Erythroblast (primary cell): Measurements from ENCODE around the gene KHDRBS2.

Experiments used
- DNase-seq, 2 experiments: peaks; one replicate each; lab custom pipeline; 2025; lab: John Stamatoyannopoulos, UW
- GATA1 ChIP-seq: IDR thresholded peaks from 2 replicates; pipeline ENCODE4 v1.6.1; 2011; ENCODE audit warnings: low read depth, mild to moderate bottlenecking, control low read depth, low read length, moderate library complexity
- POLR2A ChIP-seq: IDR thresholded peaks from 2 replicates; pipeline ENCODE4 v1.6.1; 2011; ENCODE audit warnings: mild to moderate bottlenecking, low read length

The KHDRBS2 gene

DNA sequence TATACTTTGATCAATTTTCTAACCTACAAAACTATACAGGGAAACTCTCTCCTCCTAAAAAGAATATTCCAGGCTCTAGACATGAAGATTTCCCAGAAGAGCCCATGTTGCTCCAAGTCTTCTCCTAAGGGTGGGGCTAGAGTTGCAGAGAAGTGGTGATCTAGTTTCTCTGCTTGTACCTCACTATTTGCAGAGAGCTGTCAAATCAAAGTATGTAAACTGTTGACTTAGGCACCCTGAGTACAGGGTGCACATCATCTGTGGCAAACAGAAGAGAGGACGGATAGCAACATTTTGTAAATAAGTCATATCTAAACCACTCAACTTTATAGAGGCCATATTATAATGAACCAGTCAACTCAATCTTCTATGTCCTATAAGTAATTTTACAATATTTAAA, 250.1 kb downstream of the KHDRBS2 start:
- no peak for TF ChIP-seq GATA1
- TF ChIP-seq POLR2A, result no peak
- DNase-seq, result no peak

DNA sequence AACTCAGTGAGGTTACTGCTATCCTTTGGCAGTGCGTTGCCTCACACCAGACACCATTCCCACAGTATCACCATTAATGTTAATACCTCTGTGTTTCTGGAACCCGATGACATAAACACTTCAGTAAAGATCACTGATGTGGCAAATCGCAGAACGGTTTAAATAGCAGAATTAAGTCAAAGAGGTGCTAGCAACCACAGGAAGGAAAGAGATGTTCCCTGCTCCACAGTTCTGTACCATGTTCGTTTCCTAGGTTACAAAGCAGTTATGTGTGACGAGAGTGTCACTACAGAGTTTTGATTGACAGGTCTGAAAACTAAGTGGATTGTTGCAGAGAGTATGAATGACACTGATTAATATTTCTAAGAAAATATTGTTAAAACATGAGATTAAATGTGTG, 272.3 kb downstream of the KHDRBS2 start:
- TF ChIP-seq GATA1 (no peak), POLR2A (no peak)
- DNase-seq, result no peak

DNA sequence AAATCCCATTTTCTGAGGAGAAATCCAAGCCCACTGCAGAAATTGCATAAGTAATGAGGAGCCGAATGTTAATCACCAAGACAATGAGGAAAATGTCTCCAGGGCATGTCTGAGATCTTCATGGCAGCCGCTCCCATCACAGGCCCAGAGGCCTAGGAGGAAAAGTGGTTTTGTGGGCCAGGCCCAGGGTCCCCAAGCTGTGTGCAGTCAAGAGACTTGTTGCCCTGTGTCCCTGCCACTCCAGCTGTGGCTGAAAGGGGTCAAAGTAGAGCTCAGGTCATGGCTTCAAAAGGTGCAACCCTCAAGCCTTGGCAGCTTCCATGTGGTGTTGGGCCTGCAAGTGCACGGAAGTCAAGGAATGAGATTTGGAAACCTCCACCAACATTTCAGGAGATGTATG, 276.6 kb downstream of the KHDRBS2 start:
- TF ChIP-seq GATA1 (no peak), POLR2A (no peak)
- DNase-seq, result no peak

DNA sequence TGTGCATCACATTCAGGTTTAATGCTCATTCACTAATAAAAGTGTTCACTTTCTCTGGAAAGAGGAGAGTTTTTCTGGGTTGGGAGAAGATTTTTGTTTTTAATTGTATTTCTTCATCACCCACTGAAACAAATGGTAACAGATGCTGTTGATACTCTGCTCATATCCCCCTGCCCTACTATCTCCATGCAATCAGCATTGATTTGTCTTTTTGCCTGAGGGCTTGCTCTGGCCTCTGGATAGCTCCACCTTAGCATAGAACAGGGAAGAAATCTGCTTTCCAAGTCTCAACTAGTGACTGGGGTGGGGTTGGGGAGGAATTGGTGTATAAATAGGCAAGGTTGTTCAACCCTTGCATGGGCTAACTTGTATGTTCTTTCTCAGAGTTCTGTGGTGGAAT, 296.4 kb downstream of the KHDRBS2 start:
- no peak for TF ChIP-seq GATA1
- TF ChIP-seq POLR2A, result no peak
- DNase-seq, result no peak

DNA sequence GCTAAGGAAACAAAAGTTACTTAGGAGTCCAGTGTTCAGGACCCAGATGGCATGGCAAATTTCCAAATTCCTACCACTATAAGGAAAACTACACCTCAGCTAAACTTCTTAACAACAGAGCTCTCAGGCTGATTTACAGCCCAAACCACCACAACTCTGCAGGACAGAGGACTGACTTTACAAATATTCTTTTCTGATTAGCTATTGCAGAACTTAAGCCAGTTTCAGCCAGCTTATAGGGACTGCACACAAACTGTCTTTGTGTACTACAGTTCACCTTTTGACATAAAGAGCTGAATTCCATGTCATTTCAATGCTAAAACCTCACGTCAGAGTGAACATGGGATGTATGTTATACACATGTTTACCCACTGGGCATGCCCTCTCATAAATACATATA, 305.4 kb downstream of the KHDRBS2 start:
- TF ChIP-seq POLR2A, result no peak
- no peak for TF ChIP-seq GATA1
- DNase-seq, result no peak

DNA sequence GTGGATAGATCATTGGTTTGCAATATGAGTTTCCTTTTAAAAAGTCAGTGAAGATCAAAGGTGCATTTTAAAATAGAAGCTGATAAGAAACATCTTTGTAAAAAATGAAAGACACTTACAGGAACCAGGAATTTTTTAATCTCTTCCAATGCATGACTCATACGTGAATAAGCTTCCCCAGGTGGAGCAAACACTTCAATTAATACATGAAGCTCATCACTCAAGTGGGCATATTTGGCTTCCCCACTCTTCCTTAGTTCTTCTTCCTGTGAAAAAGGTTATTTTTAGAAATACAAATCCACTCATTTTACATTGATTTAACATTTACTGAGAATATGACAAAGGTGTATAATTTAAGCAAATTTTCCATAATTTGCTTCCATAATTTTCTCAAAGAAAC, 308.1 kb downstream of the KHDRBS2 start:
- DNase-seq, result no peak
- TF ChIP-seq POLR2A (no peak), GATA1 (no peak)

DNA sequence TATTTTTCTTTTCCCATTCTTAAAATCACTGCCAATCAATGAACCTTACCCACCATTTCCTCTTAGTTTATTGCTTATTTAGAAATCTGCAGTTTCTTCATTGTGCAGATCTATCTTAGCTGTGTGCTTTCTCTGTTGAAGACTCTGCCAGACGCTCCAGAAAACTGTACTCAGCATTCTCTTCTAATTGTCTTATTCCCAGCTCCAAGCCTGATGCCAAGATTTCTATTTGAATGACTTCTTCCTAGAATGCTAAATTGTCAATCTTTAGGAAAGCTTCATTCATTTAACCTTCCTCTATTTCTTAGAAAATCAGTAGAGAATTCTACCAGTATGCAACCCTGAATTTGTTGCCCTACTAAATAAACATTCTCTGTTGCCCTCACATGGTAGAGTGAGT, 308.9 kb downstream of the KHDRBS2 start:
- TF ChIP-seq POLR2A (no peak), GATA1 (no peak)
- DNase-seq, result no peak

DNA sequence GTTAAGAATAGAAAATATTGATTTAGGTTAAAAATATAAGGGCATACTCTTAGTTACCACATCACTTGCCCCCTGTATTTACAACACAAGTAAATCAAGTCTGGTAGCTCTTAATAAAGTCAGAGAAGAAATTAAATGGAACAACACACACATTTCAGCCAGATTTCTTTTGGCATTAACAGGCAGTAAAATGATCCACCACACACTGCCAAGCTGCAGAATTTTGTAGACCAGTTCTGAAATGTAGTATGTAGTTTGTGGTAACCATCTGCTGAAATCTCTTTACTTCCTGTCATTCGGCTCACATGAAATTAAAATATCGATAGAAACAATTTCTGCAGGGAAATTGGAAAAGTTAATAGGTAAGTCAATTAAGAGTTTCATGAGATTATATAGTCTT, 326.8 kb downstream of the KHDRBS2 start:
- TF ChIP-seq GATA1 (no peak), POLR2A (no peak)
- no peak for DNase-seq

DNA sequence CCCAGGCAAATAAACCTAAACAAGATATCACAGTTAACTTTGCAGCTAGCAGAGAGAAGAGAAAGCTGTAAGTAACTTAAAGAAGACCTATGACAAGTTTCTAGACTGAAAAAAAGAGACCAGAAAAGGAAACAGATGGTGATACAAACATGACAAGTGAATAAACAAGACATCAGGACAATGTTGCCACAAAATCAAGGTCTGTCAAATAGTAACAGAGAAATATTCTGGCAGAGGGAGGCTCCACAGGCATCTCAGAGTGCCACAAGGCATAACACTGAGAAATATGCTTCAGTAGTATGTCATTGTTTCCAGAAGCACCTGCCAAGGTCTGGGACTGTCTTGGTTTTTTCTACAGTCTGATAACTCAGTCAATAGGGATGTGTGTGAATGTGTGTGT, 332.2 kb downstream of the KHDRBS2 start:
- no peak for DNase-seq
- TF ChIP-seq POLR2A, result no peak

DNA sequence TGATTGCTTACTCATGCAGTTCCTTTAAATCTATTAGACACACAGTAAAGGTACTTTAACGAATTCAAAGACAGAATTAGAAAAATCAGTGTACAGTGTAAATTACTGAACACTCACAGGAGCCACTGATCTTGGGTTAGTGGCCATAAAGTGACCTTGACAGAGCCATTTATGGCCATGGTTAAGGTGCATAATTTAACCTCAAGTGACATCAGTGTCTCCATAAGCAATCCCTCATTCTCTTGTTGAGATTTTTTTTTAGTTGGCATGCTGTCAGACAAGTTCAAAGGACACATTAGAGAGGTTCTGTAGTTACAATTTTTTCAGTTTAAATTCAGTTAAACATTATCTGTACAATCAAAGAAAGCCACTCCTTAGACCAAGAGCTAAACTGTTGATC, 334.4 kb downstream of the KHDRBS2 start:
- TF ChIP-seq POLR2A, result no peak
- TF ChIP-seq GATA1, result no peak
- no peak for DNase-seq

DNA sequence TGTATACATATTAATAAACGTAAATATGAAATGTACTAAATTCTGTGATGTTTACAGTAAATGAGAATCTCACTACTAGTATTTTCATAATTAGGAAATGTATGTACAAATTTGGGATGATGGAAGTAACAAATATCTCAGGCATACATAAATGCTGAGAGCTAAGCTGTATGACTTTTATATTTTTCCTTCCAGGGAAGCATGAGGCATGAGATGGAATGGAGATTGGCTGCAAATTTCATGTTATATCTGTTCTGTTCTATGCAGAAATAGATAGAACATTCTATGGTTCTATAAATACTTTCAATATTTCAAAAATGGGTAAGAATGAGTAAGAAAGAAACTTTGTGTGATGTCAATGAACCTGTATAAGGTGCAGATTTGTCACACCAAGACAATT, 335.2 kb downstream of the KHDRBS2 start:
- no peak for TF ChIP-seq POLR2A
- TF ChIP-seq GATA1, result no peak
- DNase-seq, result no peak

DNA sequence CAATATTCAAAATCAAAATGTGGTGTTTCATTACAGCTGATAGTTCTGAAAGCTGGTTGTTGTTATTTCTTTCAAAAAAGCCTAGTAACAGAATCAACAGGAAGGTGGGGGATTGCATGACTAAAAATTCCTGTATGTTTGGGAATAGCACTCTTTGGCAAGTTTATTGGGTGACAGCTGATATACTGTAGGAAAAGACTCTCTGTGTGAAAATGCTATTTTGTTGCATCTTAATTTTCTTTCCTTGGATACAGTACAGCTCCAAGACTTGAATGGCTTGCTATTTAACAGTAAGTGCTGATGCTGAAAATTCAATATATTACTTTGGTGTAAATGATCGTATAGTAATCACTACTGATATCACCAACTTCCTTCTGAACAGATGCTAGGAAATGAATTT, 336.1 kb downstream of the KHDRBS2 start:
- TF ChIP-seq POLR2A, result no peak
- TF ChIP-seq GATA1, result no peak
- DNase-seq, result no peak

DNA sequence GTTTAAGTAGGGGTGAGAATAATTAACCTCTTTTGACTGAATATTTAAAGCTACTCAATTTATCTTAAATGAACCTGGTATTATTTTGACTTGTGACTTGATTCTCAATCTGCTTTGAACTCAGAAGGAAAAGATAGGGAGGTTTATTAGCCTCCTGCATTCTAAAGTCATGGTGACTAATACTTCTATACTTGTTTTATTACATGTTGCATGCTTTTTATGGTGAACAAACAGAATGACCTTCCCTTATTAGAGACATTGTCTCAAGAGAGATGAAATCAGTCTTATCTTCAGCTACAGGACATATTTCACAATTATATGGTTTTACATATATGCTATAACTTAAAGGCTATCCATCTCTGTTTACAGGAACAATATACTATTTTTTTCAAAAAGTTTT, 336.9 kb downstream of the KHDRBS2 start:
- DNase-seq, result no peak
- TF ChIP-seq GATA1, result no peak
- no peak for TF ChIP-seq POLR2A

DNA sequence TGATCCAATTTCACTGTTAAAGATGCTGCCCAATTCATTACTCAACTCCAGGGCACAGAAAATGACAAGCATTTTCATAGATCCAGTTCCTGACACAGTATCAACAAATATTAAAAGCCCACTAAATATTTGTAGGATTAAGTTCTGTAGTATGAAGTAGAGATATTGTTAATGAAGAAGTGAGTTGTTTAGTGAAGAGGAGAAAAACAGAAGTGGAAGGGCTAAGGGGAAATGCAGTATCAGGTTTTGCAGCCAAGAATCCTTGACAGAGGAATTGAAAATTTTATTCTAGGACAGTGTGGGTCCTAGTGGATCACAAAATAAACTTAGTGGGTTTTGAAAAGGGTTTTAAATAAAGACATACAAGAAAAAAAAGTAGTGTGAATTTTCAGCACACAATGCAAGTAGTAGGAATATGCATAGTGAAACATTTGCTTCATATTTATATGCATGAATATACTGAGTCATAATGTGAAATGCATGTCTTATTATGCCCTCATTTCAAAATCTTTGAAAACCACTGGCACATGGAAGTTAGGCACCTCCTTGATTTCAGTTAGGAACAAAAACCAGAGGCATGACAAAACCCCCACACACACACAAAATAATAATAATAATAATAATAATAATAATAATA, 338.6 kb downstream of the KHDRBS2 start:
- no peak for TF ChIP-seq GATA1
- TF ChIP-seq POLR2A, result no peak
- DNase-seq, result no peak

DNA sequence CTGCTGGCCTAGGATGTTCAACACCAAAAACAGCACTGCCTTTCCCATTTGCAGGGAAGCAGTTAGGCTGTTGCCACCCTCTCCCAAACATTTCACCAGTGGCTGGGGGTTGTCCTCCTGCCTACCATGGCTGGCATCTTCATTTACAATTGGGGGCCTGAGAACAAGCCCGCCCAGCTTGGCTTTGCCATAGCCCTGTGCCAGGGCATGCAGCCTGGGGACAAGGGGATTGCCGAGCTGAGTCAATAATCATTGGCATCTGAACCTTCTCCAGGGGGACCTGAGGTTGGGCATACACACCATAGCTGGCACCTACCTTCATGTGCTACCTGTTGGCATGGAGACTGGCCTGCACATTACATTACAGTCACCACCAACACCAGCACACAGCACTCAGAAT, 345.1 kb downstream of the KHDRBS2 start:
- DNase-seq, result no peak
- TF ChIP-seq POLR2A, result no peak

DNA sequence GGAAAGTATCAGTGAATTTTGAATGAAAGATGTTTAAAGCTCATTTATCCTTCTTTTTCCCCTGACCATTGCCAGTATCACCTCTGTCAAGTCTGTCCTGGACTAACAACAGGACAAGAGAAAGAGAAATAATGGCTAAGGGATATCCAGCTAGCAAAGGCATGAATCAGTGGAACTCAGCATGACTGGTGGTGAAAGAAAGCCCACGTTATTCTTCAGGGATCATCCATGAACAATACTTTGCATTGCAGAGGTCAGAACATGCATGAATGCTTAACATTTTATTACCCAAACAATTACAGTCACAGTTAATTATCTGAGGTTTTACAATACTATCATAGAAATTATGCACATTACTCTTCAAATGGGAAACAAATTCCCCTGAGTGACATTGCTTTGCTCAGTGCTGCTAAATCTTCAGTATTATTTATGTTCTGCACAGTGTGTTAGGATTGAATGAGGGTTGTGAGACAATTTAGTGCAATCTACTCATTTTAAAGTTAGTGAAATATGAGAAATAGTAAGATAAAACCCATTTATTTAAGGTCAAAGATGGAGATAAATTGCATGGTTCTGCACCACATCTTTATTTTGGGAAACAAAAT, 350.7 kb downstream of the KHDRBS2 start:
- DNase-seq, result no peak
- TF ChIP-seq POLR2A (no peak), GATA1 (no peak)
